Glutamatergic neuron (in vitro differentiated cells): ENCODE data around the gene UPP1. TPM values are rescaled to one million over a fixed set of nuclear protein-coding genes. Genes with fewer than 3 reads are reported as not detected.

Source experiments
- DNase-seq: peaks from one replicate; pipeline ENCODE4 v3.0.0; 2022
- H3K27ac Mint-ChIP-seq: one replicate; pipeline ENCODE4 v1.8.0; 2020; ENCODE audit warnings: mild to moderate bottlenecking, mixed read lengths, inconsistent platforms; ENCODE audit not compliant: unreplicated experiment
- H3K27me3 Mint-ChIP-seq: one replicate; pipeline ENCODE4 v1.8.0; 2020; ENCODE audit warnings: mild to moderate bottlenecking, moderate library complexity, mixed read lengths, inconsistent platforms; ENCODE audit not compliant: unreplicated experiment
- H3K36me3 Mint-ChIP-seq: one replicate; pipeline ENCODE4 v1.8.0; 2020; ENCODE audit warnings: mild to moderate bottlenecking, mixed read lengths, inconsistent platforms; ENCODE audit not compliant: unreplicated experiment
- H3K4me1 Mint-ChIP-seq: one replicate; pipeline ENCODE4 v1.8.0; 2020; ENCODE audit warnings: mild to moderate bottlenecking, low read depth, mixed read lengths, inconsistent platforms; ENCODE audit not compliant: unreplicated experiment
- H3K4me3 Mint-ChIP-seq: one replicate; pipeline ENCODE4 v1.8.0; 2020; ENCODE audit warnings: mild to moderate bottlenecking, mixed read lengths, inconsistent platforms; ENCODE audit not compliant: unreplicated experiment
- H3K9me3 Mint-ChIP-seq: one replicate; pipeline ENCODE4 v1.8.0; 2020; ENCODE audit warnings: mild to moderate bottlenecking, moderate library complexity, mixed read lengths, inconsistent platforms; ENCODE audit not compliant: unreplicated experiment
- CTCF ChIP-seq: fragments of 200-600 bp; sonication (generic); IDR thresholded peaks from one replicate; pipeline ENCODE4 v1.5.0; 2021; ENCODE audit not compliant: partially characterized antibody, unreplicated experiment
- long read RNA-seq: library from polyadenylated mRNA; unstranded; transcript quantifications from one replicate; pipeline ENCODE4 v2.0.0, GENCODE V29; 2020; ENCODE audit not compliant: unreplicated experiment
- total RNA-seq: library from RNA; stranded (reverse); fragmentation: NEBNext Ultra II Directional; extraction: Animal tissue kit (Norgen Biotek cat#: 25700); gene quantifications from one replicate; pipeline ENCODE4 v1.2.1, GENCODE V29; 2021; ENCODE audit not compliant: unreplicated experiment

Gene UPP1
- total RNA-seq, result 29.8 TPM
- long read RNA-seq, transcript UPP1-202 (6 exons, 955 nt), result major isoform, 11 of 15 reads
- long read RNA-seq, partial matches to known transcripts, result 1 of 15 reads
- long read RNA-seq, other reads (novel, unspliced or antisense), result 2 of 15 reads

GRCh38 chr7:48089046-48090003, at the start of gene UPP1:
TSS of gene UPP1 (plus strand) at chr7:48089265. CDS start at chr7:48094784, 5,519 bp downstream.
- peaks cover 11% of the 10 kb centered on the region for H3K9me3 Mint-ChIP-seq
- no peaks in the 10 kb centered on the region for H3K36me3 Mint-ChIP-seq
- peak; percentile 89 for DNase-seq

GRCh38 chr7:48040944-48041652, 48.0 kb upstream of the UPP1 start:
- Mint-ChIP-seq H3K27ac (no peak overlapping the region), H3K27me3 (peaks cover 4% of the 10 kb centered on the region), H3K4me1 (peaks cover 3% of the 10 kb centered on the region), H3K36me3 (no peaks in the 10 kb centered on the region), H3K4me3 (no peak overlapping the region), H3K9me3 (no peaks in the 10 kb centered on the region)
- no peak for DNase-seq
- no peak for TF ChIP-seq CTCF

More at GRCh38 chr7:48089046-48090003, at the start of gene UPP1:
- peaks cover 3% of the 10 kb centered on the region for H3K27me3 Mint-ChIP-seq
- no peak for TF ChIP-seq CTCF
- peak within 1 kb of the TSS; percentile 89 for H3K4me3 Mint-ChIP-seq
- H3K27ac Mint-ChIP-seq, result peak within 1 kb of the TSS; percentile 76
- peaks cover 2% of the 10 kb centered on the region for H3K4me1 Mint-ChIP-seq

- Mint-ChIP-seq H3K4me3 (no peak overlapping the region), H3K27me3 (peaks cover 6% of the 10 kb centered on the region), H3K4me1 (no peaks in the 10 kb centered on the region), H3K36me3 (no peaks in the 10 kb centered on the region), H3K27ac (no peak overlapping the region), H3K9me3 (no peaks in the 10 kb centered on the region)
- DNase-seq, result no peak
- TF ChIP-seq CTCF, result no peak
Observed at GRCh38 chr7:48041653-48041970, 47.5 kb upstream of the UPP1 start.

- H3K4me1 Mint-ChIP-seq, result no peaks in the 10 kb centered on the region
Observed at GRCh38 chr7:48042216-48042615, 46.8 kb upstream of the UPP1 start.

More at GRCh38 chr7:48042216-48042615, 46.8 kb upstream of the UPP1 start:
- Mint-ChIP-seq H3K36me3 (no peaks in the 10 kb centered on the region), H3K27ac (no peak overlapping the region), H3K9me3 (no peaks in the 10 kb centered on the region), H3K4me3 (no peak overlapping the region), H3K27me3 (peaks cover 6% of the 10 kb centered on the region)
- no peak for TF ChIP-seq CTCF
- no peak for DNase-seq
